ENCODE results near the gene MORN1.

- TF ChIP-seq RAD21 (IDR thresholded peaks at IDR 0.05 in 1 of 2, conservative IDR thresholded peaks at IDR 0.05 in 1 of 2; ENCODE audit: low read depth in 2 of 2, low read length in 2 of 2) (no peak), ATF2 (IDR thresholded peaks at IDR 0.05; ENCODE audit: low read length) (no peak), CTCF (IDR thresholded peaks at IDR 0.05; ENCODE audit: control extremely low read depth in 1 of 3, insufficient read depth in 1 of 3, low read depth in 1 of 3, low read length in 3 of 3) (no peak), SRF (IDR thresholded peaks at IDR 0.05; ENCODE audit: low read depth, low read length) (no peak), EZH2 (IDR thresholded peaks at IDR 0.05; ENCODE audit: low read depth, low read length, severe bottlenecking) (no peak), YY1 (IDR thresholded peaks at IDR 0.05; ENCODE audit: low read depth, low read length) (no peak), MAX (IDR thresholded peaks at IDR 0.05) (no peak), EP300 (IDR thresholded peaks at IDR 0.05; ENCODE audit: borderline replicate concordance in 1 of 2, low read depth in 2 of 2, low read length in 2 of 2) (no peak)
Measured at GRCh38 chr1:2352341-2352896, 38.9 kb downstream of the MORN1 start.

Measured in H1 (cell line).